Measurements from ENCODE around the gene RFX7. TPM values are rescaled to one million over a fixed set of nuclear protein-coding genes. Genes with fewer than 3 reads are reported as not detected.

Gene RFX7
- total RNA-seq, 4 donors from 2014 or later = 8.7 to 51.5 (median 12.9) TPM

DNA sequence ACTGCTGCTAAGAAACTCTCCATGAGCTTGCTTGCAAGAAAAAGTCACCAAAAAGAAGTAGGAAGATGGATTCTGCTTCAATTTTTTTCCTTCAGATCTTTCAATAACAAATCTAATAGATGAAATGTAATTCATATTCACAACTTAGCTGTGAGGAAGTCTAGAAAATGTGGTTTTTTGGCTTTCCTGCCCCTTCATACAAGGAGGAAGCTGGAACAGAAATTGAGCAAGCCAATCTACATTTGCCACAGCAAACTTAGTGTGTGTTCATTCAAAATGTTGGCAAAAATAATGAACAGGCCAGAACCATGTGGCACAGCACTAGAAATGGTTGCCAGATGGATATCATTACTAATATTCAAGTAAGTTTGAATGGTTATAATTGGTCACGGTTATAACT, 157.1 kb downstream of the RFX7 start:
- no peaks in the 10 kb centered on the region for H3K9me3 ChIP-seq
- WGBS, 2 donors (ENCODE audit: low coverage in 1 of 2) = 88 to 96% methylated on average over 1 of the region's 1 CpG
- no peak for DNase-seq
- H3K36me3 ChIP-seq = no peaks in the 10 kb centered on the region
- H3K4me3 ChIP-seq = no peak overlapping the region
- no peaks in the 10 kb centered on the region for H3K4me1 ChIP-seq
- intact Hi-C loops (cut with DNase I; ENCODE audit: low total_unique reads) (no loop called here), in situ Hi-C loops (cut with MboI; ENCODE audit: low pct_ligation_motif_present in 1 of 4, low pct_unique_long_range_greater_than_20kb in 1 of 4, low sequenced_read_pairs in 3 of 4) (no loop called here)
- H3K27ac ChIP-seq = no peak overlapping the region
- no peak for TF ChIP-seq POLR2A (IDR thresholded peaks at IDR 0.05)
- no peak for TF ChIP-seq CTCF (IDR thresholded peaks at IDR 0.05)
- H3K27me3 ChIP-seq = no peaks in the 10 kb centered on the region

DNA sequence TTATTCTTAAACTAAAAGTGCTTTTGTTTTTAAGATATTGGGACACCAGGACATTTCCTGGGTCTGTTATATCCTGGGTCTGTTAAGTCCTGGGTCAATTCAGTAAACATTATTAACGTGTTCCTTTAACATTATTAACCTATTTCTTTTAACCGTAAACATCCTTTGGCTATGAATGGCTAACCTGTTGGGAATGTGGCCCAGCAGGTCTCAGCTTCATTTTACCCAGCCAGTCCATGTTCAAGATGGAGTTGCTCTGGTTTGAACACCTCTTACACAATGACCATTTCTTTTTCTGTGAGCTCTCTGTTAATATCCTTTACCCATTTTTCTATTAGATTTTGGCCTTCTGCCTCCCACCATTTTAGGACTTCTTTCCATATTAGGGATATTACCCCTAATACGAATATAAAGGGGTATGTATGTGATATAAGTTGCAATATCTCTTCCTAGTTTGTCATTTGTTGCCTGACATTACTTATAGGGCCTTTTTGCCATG, 161.4 kb downstream of the RFX7 start:
- Histone ChIP-seq H3K27me3 (no peaks in the 10 kb centered on the region), H3K36me3 (no peaks in the 10 kb centered on the region), H3K9me3 (no peaks in the 10 kb centered on the region), H3K27ac (no peak overlapping the region), H3K4me3 (no peak overlapping the region), H3K4me1 (no peaks in the 10 kb centered on the region)
- TF ChIP-seq EP300 (IDR thresholded peaks at IDR 0.05; ENCODE audit: low read depth) = no peak
- no peak for TF ChIP-seq CTCF (IDR thresholded peaks at IDR 0.05)
- TF ChIP-seq POLR2AphosphoS5 (IDR thresholded peaks at IDR 0.05) = no peak
- TF ChIP-seq POLR2A (IDR thresholded peaks at IDR 0.05) = no peak
- 64 to 75% methylated on average over 3 of the region's 3 CpGs for WGBS, 2 donors (ENCODE audit: low coverage in 1 of 2)
- in situ Hi-C loops (cut with MboI; ENCODE audit: low pct_ligation_motif_present in 1 of 4, low pct_unique_long_range_greater_than_20kb in 1 of 4, low sequenced_read_pairs in 3 of 4) (no loop called here), intact Hi-C loops (cut with DNase I; ENCODE audit: low total_unique reads) (no loop called here)
- DNase-seq = no peak

DNA sequence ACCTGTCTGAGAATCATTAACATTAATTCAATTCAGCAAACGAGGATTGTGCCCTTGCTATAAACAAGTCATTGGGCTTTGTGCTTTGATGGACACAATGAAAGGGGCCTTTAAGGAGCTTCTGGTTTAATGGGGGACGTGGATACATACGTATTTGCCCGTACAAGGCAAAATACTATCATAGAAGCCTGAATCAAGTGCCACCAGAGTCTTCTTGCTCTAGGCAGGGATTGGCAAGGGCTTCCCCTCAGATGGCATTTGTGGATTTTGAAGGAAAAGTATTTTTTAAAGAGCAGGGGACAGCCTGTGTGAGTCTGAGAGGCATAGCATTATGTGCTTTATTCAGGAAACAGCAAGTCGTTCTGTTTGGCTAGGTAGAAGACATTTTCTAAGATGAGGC, 166.6 kb downstream of the RFX7 start:
- Histone ChIP-seq H3K36me3 (no peaks in the 10 kb centered on the region), H3K9me3 (no peaks in the 10 kb centered on the region), H3K4me1 (no peaks in the 10 kb centered on the region), H3K27me3 (no peaks in the 10 kb centered on the region), H3K27ac (no peak overlapping the region), H3K4me3 (no peak overlapping the region)
- DNase-seq = no peak
- in situ Hi-C loops (cut with MboI; ENCODE audit: low pct_ligation_motif_present in 1 of 4, low pct_unique_long_range_greater_than_20kb in 1 of 4, low sequenced_read_pairs in 3 of 4) (no loop called here), intact Hi-C loops (cut with DNase I; ENCODE audit: low total_unique reads) (no loop called here)
- WGBS, 2 donors (ENCODE audit: low coverage in 1 of 2) = 59 to 71% methylated on average over 4 to 5 of the region's 5 CpGs
- TF ChIP-seq POLR2A (IDR thresholded peaks at IDR 0.05) (no peak), CTCF (IDR thresholded peaks at IDR 0.05) (no peak), POLR2AphosphoS5 (IDR thresholded peaks at IDR 0.05) (no peak), EP300 (IDR thresholded peaks at IDR 0.05; ENCODE audit: low read depth) (no peak)

DNA sequence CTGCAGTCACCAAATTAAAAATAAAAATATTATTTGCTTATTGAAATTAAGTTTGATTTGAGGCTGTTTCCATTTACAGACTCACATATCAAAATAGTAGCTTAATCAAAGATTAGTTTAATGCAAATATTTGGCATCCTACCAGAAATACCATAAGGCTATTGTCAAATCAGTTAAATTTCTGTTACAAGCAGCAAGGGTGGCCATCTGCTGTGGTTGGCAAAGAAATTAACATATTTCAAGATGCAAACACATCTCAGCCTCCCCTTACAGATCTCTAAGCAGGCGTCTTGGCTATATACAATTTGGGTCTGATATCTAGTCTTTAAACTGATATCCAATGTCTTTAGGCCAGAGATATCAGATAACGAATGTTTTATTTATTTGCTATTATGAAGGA, 167.0 kb downstream of the RFX7 start:
- DNase-seq = no peak
- no peak overlapping the region for H3K27ac ChIP-seq
- TF ChIP-seq POLR2A (IDR thresholded peaks at IDR 0.05) (no peak), POLR2AphosphoS5 (IDR thresholded peaks at IDR 0.05) (no peak), CTCF (IDR thresholded peaks at IDR 0.05) (no peak), EP300 (IDR thresholded peaks at IDR 0.05; ENCODE audit: low read depth) (no peak)
- no peaks in the 10 kb centered on the region for H3K4me1 ChIP-seq
- intact Hi-C loops (cut with DNase I; ENCODE audit: low total_unique reads) (no loop called here), in situ Hi-C loops (cut with MboI; ENCODE audit: low pct_ligation_motif_present in 1 of 4, low pct_unique_long_range_greater_than_20kb in 1 of 4, low sequenced_read_pairs in 3 of 4) (no loop called here)
- no peak overlapping the region for H3K4me3 ChIP-seq
- no peaks in the 10 kb centered on the region for H3K27me3 ChIP-seq
- H3K9me3 ChIP-seq = no peaks in the 10 kb centered on the region
- 43 to 48% methylated on average over 2 of the region's 2 CpGs for WGBS, 2 donors (ENCODE audit: low coverage in 1 of 2)
- H3K36me3 ChIP-seq = no peaks in the 10 kb centered on the region

Measured in transverse colon (tissue), 4 donors.